Naive thymus-derived CD4-positive, alpha-beta T cell (primary cell): ENCODE measurements around the gene ANKRD1. TPM values are rescaled to one million over a fixed set of nuclear protein-coding genes. Genes with fewer than 3 reads are reported as not detected.
A peak's percentile ranks its signal among the peaks of the same experiment; 100 is the strongest.

Experiments used
- ATAC-seq: fragments of 150-1000 bp; cut with Tn5 transposase; 2 replicates; pipeline ENCODE4 v1.10.0; 2021; ENCODE audit warnings: mild to moderate bottlenecking, moderate library complexity
- CTCF ChIA-PET: fragments of 350-600 bp; sonication (Branson Sonifier 250); formaldehyde crosslinking; loops from one replicate; lab custom pipeline; 2021; ENCODE audit warnings: antibody characterized with exemption; lab: Charles Lee
- POLR2A ChIA-PET: fragments of 350-600 bp; sonication (Branson Sonifier 250); formaldehyde crosslinking; loops from one replicate; lab custom pipeline; 2021; ENCODE audit warnings: antibody characterized with exemption, inconsistent platforms; lab: Charles Lee
- DNase-seq, 9 donors: peaks; one replicate each; pipeline versions ENCODE4 v3.0.0 to v3.0.0-alpha.2; 2020 to 2022; ENCODE audit warnings: mixed read lengths in 1 of 9
- H3K27ac ChIP-seq: one replicate; pipeline ENCODE4 v1.7.0; 2013; ENCODE audit warnings: mild to moderate bottlenecking, low read depth, low read length, moderate library complexity
- H3K27me3 ChIP-seq, 2 donors: one replicate each; pipeline ENCODE4 v1.7.0; 2013; ENCODE audit warnings: low read length in 2 of 2, mild to moderate bottlenecking in 2 of 2, moderate library complexity in 2 of 2; ENCODE audit not compliant: control insufficient read depth in 2 of 2, insufficient read depth in 2 of 2
- H3K36me3 ChIP-seq, 3 experiments: 1 replicate in 2 of 3; 2 replicates in 1 of 3; pipeline ENCODE4 v1.7.0; 2013; ENCODE audit warnings: low read length in 3 of 3, mild to moderate bottlenecking in 3 of 3, moderate library complexity in 1 of 3; ENCODE audit not compliant: insufficient read depth in 3 of 3, control insufficient read depth in 2 of 3
- H3K4me1 ChIP-seq, 2 donors: one replicate each; pipeline ENCODE4 v1.7.0; 2013; ENCODE audit warnings: low read length in 2 of 2, mild to moderate bottlenecking in 2 of 2, moderate library complexity in 1 of 2; ENCODE audit not compliant: control insufficient read depth in 2 of 2, insufficient read depth in 2 of 2
- H3K4me3 ChIP-seq: 2 replicates; pipeline ENCODE4 v1.7.0; 2013; ENCODE audit warnings: mild to moderate bottlenecking, low read length
- H3K9me3 ChIP-seq, 3 experiments: 1 replicate in 2 of 3; 2 replicates in 1 of 3; pipeline ENCODE4 v1.7.0; 2013; ENCODE audit warnings: low read length in 3 of 3; ENCODE audit not compliant: control insufficient read depth in 2 of 3
- H3K27ac Mint-ChIP-seq, 9 donors: one replicate each; pipeline ENCODE4 v1.8.0; 2020 to 2022; ENCODE audit warnings: mixed read lengths in 9 of 9, mild to moderate bottlenecking in 8 of 9, moderate library complexity in 5 of 9, inconsistent platforms in 2 of 9
- H3K27me3 Mint-ChIP-seq, 5 donors: one replicate each; pipeline ENCODE4 v1.8.0; 2021 to 2022; ENCODE audit warnings: mixed read lengths in 5 of 5, mild to moderate bottlenecking in 1 of 5
- H3K36me3 Mint-ChIP-seq, 5 donors: one replicate each; pipeline ENCODE4 v1.8.0; 2020 to 2022; ENCODE audit warnings: mixed read lengths in 5 of 5, mild to moderate bottlenecking in 3 of 5, inconsistent platforms in 1 of 5
- H3K4me1 Mint-ChIP-seq, 7 donors: one replicate each; pipeline ENCODE4 v1.8.0; 2020 to 2022; ENCODE audit warnings: mixed read lengths in 7 of 7, mild to moderate bottlenecking in 3 of 7, inconsistent platforms in 1 of 7
- H3K4me3 Mint-ChIP-seq, 10 donors: one replicate each; pipeline ENCODE4 v1.8.0; 2020 to 2022; ENCODE audit warnings: mild to moderate bottlenecking in 10 of 10, mixed read lengths in 10 of 10, moderate library complexity in 6 of 10, inconsistent platforms in 2 of 10
- H3K9me3 Mint-ChIP-seq, 11 donors: one replicate each; pipeline ENCODE4 v1.8.0; 2020 to 2022; ENCODE audit warnings: mixed read lengths in 11 of 11, mild to moderate bottlenecking in 4 of 11, inconsistent platforms in 1 of 11, moderate library complexity in 1 of 11
- intact Hi-C, 2 donors: fragments of 100-400 bp; cut with micrococcal nuclease; formaldehyde crosslinking; loops; one replicate each; pipeline ENCODE4 v1.15.1; 2023
- polyA plus RNA-seq, 2 donors: library from polyadenylated mRNA; unstranded; fragments of 300-500 nt; fragmentation: Illumina TruSeq; gene quantifications; one replicate each; pipeline ENCODE4 v1.2.3, GENCODE V29; 2021
- total RNA-seq, 6 experiments: library from RNA in 5 of 6; stranded (reverse) in 5 of 6; gene quantifications; 1 replicate in 5 of 6; 2 replicates in 1 of 6; pipeline ENCODE4 v1.2.3 and lab custom pipeline; 2021 to 2026

Gene ANKRD1
- total and polyA plus RNA-seq, 7 experiments from 2014 or later: not detected

DNA sequence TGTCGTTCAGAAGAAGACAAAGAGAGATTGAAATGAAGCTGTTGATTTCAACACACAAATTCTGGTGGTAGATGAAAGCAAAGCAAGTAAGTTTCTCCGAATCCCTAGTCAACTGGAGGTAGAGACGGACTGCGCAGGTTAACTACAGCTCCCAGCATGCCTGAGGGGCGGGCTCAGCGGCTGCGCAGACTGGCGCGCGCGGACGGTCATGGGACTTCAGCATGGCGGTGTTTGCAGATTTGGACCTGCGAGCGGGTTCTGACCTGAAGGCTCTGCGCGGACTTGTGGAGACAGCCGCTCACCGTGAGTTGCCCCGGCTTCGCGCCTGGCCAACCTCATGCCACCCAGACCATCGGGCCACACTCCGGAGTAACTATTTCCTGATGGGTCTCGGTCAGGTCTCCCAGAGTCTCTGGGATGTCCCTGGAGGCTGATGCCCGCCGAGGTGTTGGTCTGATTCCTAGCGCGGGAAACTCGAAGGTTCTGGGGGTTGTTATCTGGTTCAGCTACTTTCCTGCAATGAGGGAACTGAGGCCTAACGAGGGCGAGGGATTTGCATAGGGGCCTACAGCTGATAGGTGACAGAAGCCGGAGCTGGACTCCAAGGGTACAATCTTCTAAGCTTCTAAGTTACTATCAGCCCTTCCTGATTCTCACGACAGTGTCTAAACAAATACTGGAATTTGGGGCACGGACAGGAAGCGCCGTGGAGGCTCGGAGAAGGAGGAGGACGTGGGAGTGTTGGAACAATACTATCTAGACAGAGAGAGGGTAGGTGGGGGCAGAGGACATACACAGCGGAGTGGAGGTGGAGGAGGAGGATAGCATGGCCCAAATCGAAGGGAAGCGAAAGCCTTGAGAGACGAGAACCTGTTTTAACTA is 48.9 kb downstream of the ANKRD1 start, which contains the start of gene RPP30:
Gene RPP30 (plus strand): TSS at position 209 of the 882 bp plus-strand sequence. CDS start 13 bp downstream, at position 222.
- Histone ChIP-seq H3K27ac (peak within 1 kb of the TSS; percentile 71), H3K27me3 (no peaks in the 10 kb centered on the region), H3K4me1 (peaks cover 14 to 23% of the 10 kb centered on the region in 2 donors), H3K4me3 (peak within 1 kb of the TSS; percentile 83), H3K36me3 (peaks cover 6 to 17% (median 7%) of the 10 kb centered on the region in 3 experiments), H3K9me3 (no peaks in the 10 kb centered on the region)
- CTCF ChIA-PET: interaction anchor here (0.6 to 1.5 kb wide), 3 partner anchors 10 to 216 kb away, joined by 3 to 4 read pairs (median 3); no protein-coding TSS in a partner anchor
- Mint-ChIP-seq H3K4me3 (peak within 1 kb of the TSS; percentile 94 to 99 (median 98)), H3K36me3 (peaks cover 7 to 19% (median 9%) of the 10 kb centered on the region in 5 donors), H3K9me3 (peaks cover 0 to 10% (median 0%) of the 10 kb centered on the region in 11 donors), H3K4me1 (peaks cover 24 to 53% (median 37%) of the 10 kb centered on the region in 7 donors), H3K27ac (peak within 1 kb of the TSS; percentile 73 to 95 (median 88)), H3K27me3 (peaks cover 22 to 40% (median 34%) of the 10 kb centered on the region in 5 donors)
- peak; percentile 71 to 83 (median 77) for DNase-seq
- ATAC-seq: peak; percentile 99
- intact Hi-C loops: loop anchor here (1.0 to 10.0 kb wide), 27 partner anchors 14 to 1973 kb away; partner anchors contain the start of genes HECTD2 (in 2 of the 2), KIF20B (in 2 of the 2), PCGF5 (in 2 of the 2) and TNKS2 (in 2 of the 2)
- POLR2A ChIA-PET: interaction anchor here (0.5 to 1.0 kb wide), 5 partner anchors 9 to 1945 kb away, joined by 3 read pairs; no protein-coding TSS in a partner anchor

DNA sequence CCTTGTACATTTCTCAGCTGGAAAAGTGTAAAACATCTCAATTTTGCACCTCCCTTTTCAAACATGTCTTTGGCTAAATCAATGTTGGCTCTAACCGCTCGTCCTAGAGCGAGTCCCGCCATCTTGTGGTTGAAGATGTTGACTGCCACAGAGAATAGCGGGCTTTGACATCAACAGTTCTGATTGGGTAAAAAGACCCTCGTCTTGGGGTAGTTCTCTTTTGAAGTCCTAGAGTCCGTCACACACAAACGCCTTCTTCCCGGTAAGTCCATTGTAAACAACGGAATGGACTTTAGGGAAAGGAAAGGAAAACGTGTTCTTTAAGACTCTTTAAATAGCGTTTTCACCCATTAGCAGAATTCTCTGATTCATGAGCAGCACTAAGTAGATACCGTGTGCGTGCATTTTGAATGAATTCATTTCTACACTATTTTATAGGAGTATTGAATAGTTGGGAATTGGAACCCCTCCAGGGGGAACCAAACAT is 49.6 kb downstream of the ANKRD1 start:
- ChIA-PET CTCF (interaction anchor here (0.8 to 1.5 kb wide), 2 partner anchors 9 to 120 kb away, joined by 3 to 4 read pairs; no protein-coding TSS in a partner anchor), POLR2A (interaction anchor here (0.6 to 0.9 kb wide), 2 partner anchors 8 to 1944 kb away, joined by 3 read pairs; no protein-coding TSS in a partner anchor)
- Mint-ChIP-seq H3K4me3 (peak overlapping the region; percentile 94 to 99 (median 98)), H3K27me3 (peaks cover 25 to 45% (median 39%) of the 10 kb centered on the region in 5 donors), H3K9me3 (peaks cover 0 to 10% (median 0%) of the 10 kb centered on the region in 11 donors), H3K27ac (peak overlapping the region; percentile 73 to 95 (median 88)), H3K4me1 (peaks cover 24 to 50% (median 37%) of the 10 kb centered on the region in 7 donors), H3K36me3 (peaks cover 4 to 12% (median 5%) of the 10 kb centered on the region in 5 donors)
- H3K4me3 ChIP-seq: peak overlapping the region; percentile 83
- H3K27me3 ChIP-seq: no peaks in the 10 kb centered on the region
- ATAC-seq (peak; percentile 72), DNase-seq (peak in 7 of 9 donors; percentile 30 to 48 (median 42))
- H3K36me3 ChIP-seq: peaks cover 3 to 10% (median 4%) of the 10 kb centered on the region in 3 experiments
- intact Hi-C loops: loop anchor here (1.0 to 10.0 kb wide), 27 partner anchors 13 to 1973 kb away; partner anchors contain the start of genes HECTD2 (in 2 of the 2), KIF20B (in 2 of the 2), PCGF5 (in 2 of the 2) and TNKS2 (in 2 of the 2)
- peaks cover 14 to 23% of the 10 kb centered on the region in 2 donors for H3K4me1 ChIP-seq
- H3K9me3 ChIP-seq: no peaks in the 10 kb centered on the region
- H3K27ac ChIP-seq: peak overlapping the region; percentile 71

DNA sequence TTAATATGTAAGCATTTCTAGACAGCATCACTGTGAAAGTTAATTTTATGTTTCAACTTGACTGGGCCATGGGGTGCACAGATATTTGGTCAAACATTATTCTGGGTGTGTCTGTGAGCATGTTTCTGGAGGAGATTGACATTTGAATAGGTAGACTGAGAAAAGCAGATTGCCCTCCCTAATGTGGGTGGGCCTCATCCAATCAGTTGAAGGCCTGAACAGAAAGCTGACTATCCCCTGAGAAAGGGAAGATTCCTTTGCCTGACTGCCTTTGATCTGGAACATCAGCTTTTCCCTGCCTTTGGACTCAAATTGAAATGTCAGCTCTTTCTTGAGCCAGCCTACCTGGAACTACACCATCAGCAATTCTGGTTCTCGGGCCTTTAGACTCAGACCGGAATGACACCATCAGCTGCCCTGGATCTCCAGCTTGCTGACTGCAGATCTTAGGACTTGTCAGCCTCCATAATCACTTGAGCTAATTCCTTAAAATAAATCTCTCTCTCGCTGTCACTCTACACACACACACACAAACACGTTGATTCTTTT is 54.8 kb downstream of the ANKRD1 start:
- no peak overlapping the region for H3K27ac Mint-ChIP-seq
- ChIA-PET CTCF (interaction anchor here (0.6 to 1.7 kb wide), 3 partner anchors 9 to 13 kb away, joined by 3 to 5 read pairs (median 4); no protein-coding TSS in a partner anchor), POLR2A (interaction anchor here (1.3 kb wide), 1 partner anchor 530 kb away, joined by 3 read pairs; no protein-coding TSS in a partner anchor)
- H3K4me1 Mint-ChIP-seq: peaks cover 0 to 9% (median 5%) of the 10 kb centered on the region in 7 donors
- intact Hi-C loops: loop anchor here in 1 of 2 donors (10.0 kb wide), 1 partner anchor 911 kb away; no protein-coding TSS in a partner anchor
- no peak overlapping the region for H3K27ac ChIP-seq
- H3K4me1 ChIP-seq: peaks cover 0 to 2% of the 10 kb centered on the region in 2 donors
- H3K9me3 ChIP-seq: no peaks in the 10 kb centered on the region
- no peak overlapping the region for H3K4me3 Mint-ChIP-seq
- no peak overlapping the region for H3K4me3 ChIP-seq
- H3K27me3 Mint-ChIP-seq: peaks cover 43 to 83% (median 64%) of the 10 kb centered on the region in 5 donors
- H3K27me3 ChIP-seq: no peaks in the 10 kb centered on the region
- H3K36me3 Mint-ChIP-seq: peaks cover 0 to 9% (median 0%) of the 10 kb centered on the region in 5 donors
- no peaks in the 10 kb centered on the region for H3K36me3 ChIP-seq
- H3K9me3 Mint-ChIP-seq: peaks cover 0 to 10% (median 0%) of the 10 kb centered on the region in 11 donors
- ATAC-seq: no peak
- no peak for DNase-seq

DNA sequence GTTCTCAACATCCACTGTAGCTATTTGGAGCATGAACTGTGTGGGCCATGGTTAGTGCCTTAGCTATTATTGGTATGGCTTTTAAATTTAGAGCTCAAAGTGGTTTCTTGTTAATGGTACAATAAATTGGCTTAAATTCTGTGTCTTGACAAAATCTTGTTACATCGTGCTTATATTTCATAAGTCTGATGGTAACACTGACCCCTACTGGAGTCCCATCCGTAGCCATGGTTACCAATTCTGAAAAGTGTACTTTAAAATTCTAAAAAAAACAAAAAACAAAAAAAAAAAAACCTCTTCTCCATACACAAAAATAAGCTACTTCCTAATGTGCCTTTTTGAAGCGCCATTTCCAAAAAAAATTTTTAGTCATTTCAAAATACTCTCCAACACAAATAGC is 55.5 kb downstream of the ANKRD1 start:
- Histone ChIP-seq H3K27ac (no peak overlapping the region), H3K4me1 (no peaks in the 10 kb centered on the region), H3K4me3 (no peak overlapping the region), H3K36me3 (no peaks in the 10 kb centered on the region), H3K27me3 (no peaks in the 10 kb centered on the region), H3K9me3 (no peaks in the 10 kb centered on the region)
- Mint-ChIP-seq H3K9me3 (peaks cover 0 to 10% (median 0%) of the 10 kb centered on the region in 11 donors), H3K4me1 (peaks cover 0 to 2% (median under 1%) of the 10 kb centered on the region in 7 donors), H3K4me3 (no peak overlapping the region), H3K27ac (no peak overlapping the region), H3K36me3 (peaks cover 0 to 9% (median 0%) of the 10 kb centered on the region in 5 donors), H3K27me3 (peaks cover 42 to 87% (median 66%) of the 10 kb centered on the region in 5 donors)
- POLR2A ChIA-PET: interaction anchor here (1.3 kb wide), 1 partner anchor 531 kb away, joined by 3 read pairs; no protein-coding TSS in a partner anchor
- ATAC-seq: no peak
- CTCF ChIA-PET: interaction anchor here (0.6 to 1.7 kb wide), 5 partner anchors 8 to 1164 kb away, joined by 3 to 5 read pairs (median 4); partner anchors contain the start of gene KIF20B
- intact Hi-C loops: loop anchor here in 1 of 2 donors (10.0 kb wide), 1 partner anchor 911 kb away; no protein-coding TSS in a partner anchor
- peak in 1 of 9 donors; percentile 9 for DNase-seq

DNA sequence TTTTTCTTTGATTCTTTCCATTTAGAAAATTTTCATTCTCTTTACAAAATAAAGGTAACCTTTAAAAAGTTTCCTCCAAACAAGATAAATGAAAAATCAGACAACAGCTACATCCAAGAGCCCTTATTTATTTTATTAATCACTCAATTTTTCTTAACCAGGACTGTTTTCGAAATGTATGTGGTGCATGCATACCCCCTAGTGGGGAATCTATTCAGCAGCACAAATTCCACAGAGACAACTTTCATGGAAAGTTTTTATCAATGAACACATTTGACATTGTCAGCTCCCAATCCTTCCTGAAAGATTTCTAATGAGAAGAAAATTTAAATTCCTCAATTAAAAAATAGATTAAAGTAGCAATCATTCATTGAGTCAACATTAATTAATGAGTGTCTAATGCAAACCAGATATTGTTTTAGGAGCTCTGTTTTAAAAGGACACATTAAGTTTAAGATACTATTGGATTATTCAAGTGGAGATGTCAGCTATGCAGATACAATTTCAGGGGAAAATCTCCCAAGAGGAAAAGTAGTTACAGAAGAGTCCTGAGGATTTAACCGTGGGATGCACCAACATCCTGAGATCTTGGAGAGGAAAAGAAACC is 57.9 kb downstream of the ANKRD1 start:
- no peak overlapping the region for H3K4me3 Mint-ChIP-seq
- DNase-seq: peak in 3 of 9 donors; percentile 7 to 28 (median 27)

More for the DNA sequence above, 57.9 kb downstream of the ANKRD1 start:
- ChIA-PET CTCF (interaction anchor here (0.7 to 1.1 kb wide), 3 partner anchors 8 to 840 kb away, joined by 3 to 4 read pairs (median 3); partner anchors contain the start of gene RPP30), POLR2A (interaction anchor here (0.9 kb wide), 1 partner anchor 9 kb away, joined by 3 read pairs; the partner anchor contains the start of gene RPP30)
- Mint-ChIP-seq H3K4me1 (peaks cover 0 to 9% (median 4%) of the 10 kb centered on the region in 7 donors), H3K27me3 (peaks cover 28 to 89% (median 59%) of the 10 kb centered on the region in 5 donors), H3K36me3 (no peaks in the 10 kb centered on the region), H3K27ac (no peak overlapping the region), H3K9me3 (no peaks in the 10 kb centered on the region)
- intact Hi-C loops: loop anchor here (1.0 to 10.0 kb wide), 3 partner anchors 112 to 1070 kb away; no protein-coding TSS in a partner anchor
- no peak for ATAC-seq
- no peaks in the 10 kb centered on the region for H3K4me1 ChIP-seq
- H3K9me3 ChIP-seq: no peaks in the 10 kb centered on the region
- H3K36me3 ChIP-seq: no peaks in the 10 kb centered on the region
- H3K4me3 ChIP-seq: no peak overlapping the region
- no peaks in the 10 kb centered on the region for H3K27me3 ChIP-seq
- no peak overlapping the region for H3K27ac ChIP-seq
